Medulla oblongata (tissue), 1 donor: ENCODE data around the gene APBA1.
"Not testable (repeated sequence)": the region's sequence is repeated elsewhere in the genome, so short reads cannot be mapped to it uniquely, and the experiment has no call there.

Experiments
- DNase-seq: peaks from one replicate; pipeline ENCODE4 v3.0.0-alpha.2; 2015; ENCODE audit errors: extremely low spot score

Gene APBA1

GRCh38 chr9:69409936-69410335 is 262.2 kb downstream of the APBA1 start:
- DNase-seq, result not testable (repeated sequence)

- no peak for DNase-seq
These were observed 271.7 kb downstream of the APBA1 start for GRCh38 chr9:69400470-69400869.

- peak; percentile 79 for DNase-seq
These were observed 274.6 kb downstream of the APBA1 start for GRCh38 chr9:69397384-69398214.

- DNase-seq, result no peak
These were observed 275.4 kb downstream of the APBA1 start for GRCh38 chr9:69396759-69397158.

GRCh38 chr9:69395718-69396117 is 276.5 kb downstream of the APBA1 start:
- DNase-seq, result peak; percentile 72

- DNase-seq, result no peak
These were observed 278.7 kb downstream of the APBA1 start for GRCh38 chr9:69393425-69393824.

GRCh38 chr9:69392826-69393225 is 279.3 kb downstream of the APBA1 start:
- DNase-seq, result no peak

- peak; percentile 73 for DNase-seq
These were observed 280.2 kb downstream of the APBA1 start for GRCh38 chr9:69391946-69392345.

GRCh38 chr9:69391487-69391886 is 280.7 kb downstream of the APBA1 start:
- DNase-seq, result no peak

GRCh38 chr9:69389437-69389995 is 282.7 kb downstream of the APBA1 start:
- no peak for DNase-seq

GRCh38 chr9:69388596-69388995 is 283.6 kb downstream of the APBA1 start:
- DNase-seq, result no peak

GRCh38 chr9:69386651-69387050 is 285.5 kb downstream of the APBA1 start:
- no peak for DNase-seq

- DNase-seq, result no peak
These were observed 286.6 kb downstream of the APBA1 start for GRCh38 chr9:69385581-69386033.

- no peak for DNase-seq
These were observed 290.0 kb downstream of the APBA1 start for GRCh38 chr9:69382135-69382534.

GRCh38 chr9:69380811-69381210 is 291.4 kb downstream of the APBA1 start:
- DNase-seq, result no peak

- no peak for DNase-seq
These were observed 291.9 kb downstream of the APBA1 start for GRCh38 chr9:69380301-69380700.

- DNase-seq, result no peak
These were observed 292.7 kb downstream of the APBA1 start for GRCh38 chr9:69379270-69379982.

- no peak for DNase-seq
These were observed 294.2 kb downstream of the APBA1 start for GRCh38 chr9:69377981-69378380.
